GM04503 (cell line): ENCODE measurements around the gene SND1.

ENCODE experiments used
- DNase-seq: peaks from one replicate; pipeline ENCODE4 v3.0.0-alpha.2; 2012; ENCODE audit warnings: low read depth

Gene SND1

DNA sequence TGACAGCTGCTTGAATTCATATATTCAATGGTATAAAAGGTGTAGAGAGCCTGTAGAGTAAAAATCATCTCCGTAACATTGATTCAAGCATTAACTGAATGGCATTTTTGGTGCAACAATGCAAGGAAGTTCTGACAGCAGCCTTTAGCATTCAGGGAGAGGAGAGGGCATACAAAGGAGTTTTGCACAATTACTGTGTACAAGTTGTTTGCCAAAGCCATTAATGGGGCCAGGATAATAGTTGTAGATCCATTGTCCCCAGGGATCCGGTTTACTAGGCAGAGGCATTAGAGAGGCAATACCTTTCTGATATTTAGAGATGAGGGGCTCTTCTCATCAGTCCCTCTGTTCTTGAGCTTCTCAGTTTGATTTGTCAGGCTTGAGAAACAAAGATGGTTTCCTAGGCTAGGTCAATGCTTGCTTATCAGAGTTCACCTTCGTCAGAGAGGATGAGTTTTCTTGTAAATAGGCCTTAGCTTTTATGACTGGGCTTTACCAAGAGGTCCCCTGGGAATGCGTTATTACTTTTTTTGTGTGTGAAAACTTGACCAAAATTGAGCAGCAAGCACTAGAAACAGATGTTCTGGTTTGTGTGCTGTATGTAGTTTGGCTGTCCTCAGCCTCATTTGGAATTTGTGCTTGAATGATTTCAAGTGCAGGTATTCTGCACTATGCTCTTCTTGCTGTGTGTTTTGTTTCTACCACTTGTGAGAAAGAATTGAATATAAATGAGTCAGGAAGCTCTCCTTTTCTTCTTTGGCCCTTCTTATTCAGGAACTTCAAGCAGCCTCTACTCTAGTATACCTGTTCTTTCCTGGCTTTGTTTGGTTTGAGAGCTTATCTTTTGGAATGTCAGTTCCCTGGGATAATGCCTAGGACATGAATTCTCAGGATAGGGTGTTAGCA lies 32.0 kb downstream of the SND1 start:
- DNase-seq, result peak; percentile 33

DNA sequence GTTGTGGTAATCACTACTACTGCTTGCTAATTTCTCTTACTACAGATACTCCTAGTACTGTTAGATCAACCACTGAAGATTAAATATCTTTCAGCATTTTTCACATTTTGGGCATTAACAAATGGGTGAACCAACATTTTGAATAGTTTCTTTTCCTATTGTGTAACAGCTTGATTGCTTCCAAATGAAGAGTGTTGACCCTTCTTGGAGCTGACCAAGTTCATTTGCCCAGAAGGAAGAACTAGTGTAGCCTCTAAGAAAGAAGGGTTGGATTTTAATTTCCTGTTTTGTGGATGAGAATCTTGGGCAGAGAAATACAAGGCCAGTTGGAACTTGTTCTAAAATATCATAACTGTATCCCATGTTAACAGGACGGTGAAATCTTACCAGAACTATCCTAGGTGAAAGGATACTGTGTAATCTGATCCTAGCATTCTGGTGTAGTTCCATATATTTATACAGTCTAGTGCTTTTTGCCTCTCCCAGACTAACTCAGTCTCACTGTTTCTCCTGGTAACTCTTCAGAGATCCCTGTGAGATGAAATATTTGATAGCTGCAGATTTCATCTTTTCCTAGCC lies 37.3 kb downstream of the SND1 start:
- DNase-seq, result no peak

DNA sequence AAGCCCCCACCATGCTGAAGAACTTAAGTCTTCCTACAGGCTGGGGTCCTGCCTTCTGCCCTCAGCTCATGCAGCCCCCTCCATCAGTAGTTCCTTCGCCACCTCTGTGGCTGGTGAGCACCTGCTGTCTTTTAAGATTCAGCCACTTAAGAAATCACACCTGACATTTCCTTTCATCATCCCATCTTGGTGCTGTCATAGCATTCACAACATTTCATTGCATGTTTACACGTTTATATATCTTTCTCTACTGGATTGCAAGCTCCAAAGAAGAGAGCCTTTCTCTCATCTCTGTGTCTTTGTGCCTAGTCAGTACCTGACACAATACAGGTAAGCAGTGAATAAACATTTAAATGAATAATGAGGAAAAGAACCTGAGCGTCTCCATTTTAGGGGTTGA lies 38.3 kb downstream of the SND1 start:
- DNase-seq, result no peak

DNA sequence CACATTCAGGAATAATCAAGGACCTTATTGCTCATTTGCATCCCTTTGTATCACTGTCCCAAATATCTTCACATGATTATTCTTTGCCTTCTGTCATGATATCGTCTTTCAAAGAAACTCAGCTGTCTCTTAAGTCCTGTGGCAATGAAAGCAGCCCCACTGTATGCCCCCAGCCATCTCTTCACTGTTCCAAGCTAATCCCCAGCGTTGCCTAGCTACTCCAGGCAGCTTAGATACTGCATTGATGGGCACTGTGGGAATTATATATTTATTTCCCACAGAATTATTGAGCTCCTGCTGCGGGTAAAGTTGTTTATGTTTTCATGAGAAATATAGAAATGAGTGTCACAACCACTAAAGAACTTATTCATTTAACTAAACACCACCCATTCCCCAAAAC lies 38.8 kb downstream of the SND1 start:
- DNase-seq, result no peak

DNA sequence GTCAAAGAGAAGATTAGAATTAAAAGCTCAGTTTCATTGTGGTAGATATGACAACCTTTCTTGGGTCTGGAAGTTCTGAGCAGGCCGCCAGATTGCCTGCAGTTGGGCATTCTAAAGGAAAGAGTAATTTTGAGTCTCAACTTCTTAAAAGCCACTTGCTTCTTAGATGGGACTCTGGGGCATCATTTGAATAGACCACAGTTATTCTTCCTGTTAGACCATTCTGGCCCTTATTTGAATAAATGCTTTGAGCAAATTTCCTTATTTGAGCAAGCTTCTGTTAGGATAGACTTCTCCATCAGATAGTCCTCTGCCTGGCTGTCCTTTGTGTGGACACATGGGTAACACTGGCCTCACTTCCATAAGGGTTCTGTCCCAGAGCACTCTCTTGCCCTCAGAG lies 40.2 kb downstream of the SND1 start:
- DNase-seq, result no peak

DNA sequence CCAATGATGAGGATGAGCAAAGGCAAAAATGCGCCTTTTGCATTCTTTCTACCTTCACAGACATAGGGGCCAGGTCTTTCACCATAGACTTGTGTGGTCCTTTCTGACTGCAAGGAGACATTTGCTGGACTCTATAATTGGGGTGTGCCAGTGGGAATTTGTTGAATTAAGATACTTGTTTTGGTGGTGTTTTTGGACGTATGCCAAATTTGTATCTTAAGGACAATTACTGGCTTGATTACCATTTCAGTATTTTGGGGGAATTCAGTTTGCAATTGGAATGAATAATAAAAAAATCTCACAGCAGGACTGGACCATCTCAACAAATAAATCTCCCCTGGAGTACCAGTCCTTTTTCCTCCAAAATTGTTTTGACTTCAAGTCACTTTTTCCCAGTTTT lies 47.9 kb downstream of the SND1 start:
- DNase-seq, result no peak

DNA sequence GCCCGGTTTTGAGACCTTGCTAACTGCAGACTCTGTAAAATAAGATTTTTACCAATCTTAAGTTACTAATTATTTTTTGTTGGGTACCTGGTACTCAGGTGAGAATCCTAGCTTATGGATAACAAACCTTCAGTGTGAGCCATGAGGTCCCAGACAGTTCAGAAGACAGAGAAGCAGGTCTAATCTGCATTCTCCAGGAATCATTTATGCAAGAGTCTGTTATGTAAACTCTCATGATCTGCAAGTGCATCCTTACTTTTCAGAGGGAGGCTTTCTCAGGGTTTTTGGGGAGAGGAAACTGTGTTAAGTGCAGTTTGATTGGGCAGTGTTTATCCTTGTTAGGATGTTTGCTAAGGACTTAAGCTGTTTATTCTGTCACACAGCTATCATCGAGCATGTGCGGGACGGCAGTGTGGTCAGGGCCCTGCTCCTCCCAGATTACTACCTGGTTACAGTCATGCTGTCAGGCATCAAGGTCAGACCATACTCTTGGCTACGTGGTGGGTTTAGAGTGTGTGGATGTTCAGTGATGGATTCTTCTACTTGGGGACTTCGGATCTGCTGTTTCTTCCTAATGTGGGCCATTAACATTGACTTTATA lies 50.2 kb downstream of the SND1 start:
- no peak for DNase-seq

DNA sequence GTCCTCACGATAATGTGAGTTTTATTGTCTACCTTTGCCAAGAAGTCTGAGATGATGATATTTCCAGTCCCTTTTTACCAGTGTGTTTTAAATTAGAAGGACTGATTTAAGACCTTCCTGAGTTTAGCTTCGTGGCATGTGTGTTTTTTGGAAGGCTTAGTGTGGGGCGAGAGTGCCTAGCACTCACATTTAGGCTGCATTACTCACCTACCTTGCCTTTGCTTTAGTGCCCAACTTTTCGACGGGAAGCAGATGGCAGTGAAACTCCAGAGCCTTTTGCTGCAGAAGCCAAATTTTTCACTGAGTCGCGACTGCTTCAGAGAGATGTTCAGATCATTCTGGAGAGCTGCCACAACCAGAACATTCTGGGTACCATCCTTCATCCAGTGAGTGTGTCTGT lies 50.9 kb downstream of the SND1 start:
- DNase-seq, result peak; percentile 42

DNA sequence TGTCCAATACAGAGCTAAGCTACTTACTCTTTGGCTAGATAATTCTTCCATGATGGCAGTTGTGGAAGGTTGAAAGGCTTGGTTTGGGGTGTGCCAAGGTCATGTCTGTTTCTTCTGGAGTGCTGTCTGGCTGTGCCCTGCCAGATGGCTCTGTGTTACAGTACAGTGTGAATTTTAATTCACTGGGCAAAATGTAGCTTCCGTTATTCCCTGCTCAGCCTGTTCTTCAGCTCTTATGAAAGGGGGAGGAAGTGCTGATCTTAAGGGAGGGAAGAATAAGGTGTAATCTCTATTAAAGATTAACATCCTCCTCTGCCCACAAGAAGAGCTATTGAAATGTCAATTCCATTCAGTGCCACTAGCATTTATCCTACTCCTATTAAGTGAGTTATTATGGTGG lies 52.2 kb downstream of the SND1 start:
- DNase-seq, result no peak

DNA sequence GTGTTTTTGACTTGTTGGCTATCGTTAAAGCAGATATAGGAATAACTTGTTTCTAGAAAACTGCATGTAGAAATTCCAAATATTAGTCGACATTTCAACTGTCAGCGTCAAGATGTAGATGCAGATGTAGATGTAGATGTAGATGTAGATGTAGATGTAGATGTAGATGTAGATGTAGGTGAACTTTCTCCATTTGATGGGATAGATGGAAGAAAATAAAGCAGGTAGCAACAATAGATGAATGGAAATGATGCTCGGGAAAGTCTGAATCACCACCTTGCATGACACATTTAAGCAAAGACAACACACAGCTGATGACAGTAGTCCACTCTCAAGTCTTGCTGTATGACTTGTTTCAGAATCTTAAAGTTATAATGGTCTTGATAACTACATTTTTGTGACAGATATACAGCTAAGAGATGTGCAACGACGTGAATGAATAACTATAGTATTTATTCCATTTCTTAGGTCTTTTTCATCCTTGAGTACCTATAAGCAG lies 53.5 kb downstream of the SND1 start:
- DNase-seq, result no peak

DNA sequence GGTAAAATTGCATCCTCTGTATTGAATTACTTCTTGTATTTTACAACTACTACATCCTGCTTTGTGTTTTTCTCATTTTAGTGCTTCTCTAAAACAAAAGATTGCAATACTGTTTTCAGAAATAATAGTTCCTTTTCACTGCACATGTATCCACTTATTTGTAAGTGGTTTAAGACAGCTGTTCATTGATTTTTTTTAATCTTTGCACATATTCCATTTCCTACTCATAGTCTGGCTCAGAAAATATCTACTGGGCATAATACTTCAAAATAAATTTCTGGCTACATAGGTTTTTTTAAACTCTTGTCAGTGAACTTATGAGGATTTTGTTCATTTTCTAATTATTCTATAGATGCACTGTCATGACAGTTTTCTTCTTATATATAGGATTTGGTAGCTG lies 54.8 kb downstream of the SND1 start:
- no peak for DNase-seq

DNA sequence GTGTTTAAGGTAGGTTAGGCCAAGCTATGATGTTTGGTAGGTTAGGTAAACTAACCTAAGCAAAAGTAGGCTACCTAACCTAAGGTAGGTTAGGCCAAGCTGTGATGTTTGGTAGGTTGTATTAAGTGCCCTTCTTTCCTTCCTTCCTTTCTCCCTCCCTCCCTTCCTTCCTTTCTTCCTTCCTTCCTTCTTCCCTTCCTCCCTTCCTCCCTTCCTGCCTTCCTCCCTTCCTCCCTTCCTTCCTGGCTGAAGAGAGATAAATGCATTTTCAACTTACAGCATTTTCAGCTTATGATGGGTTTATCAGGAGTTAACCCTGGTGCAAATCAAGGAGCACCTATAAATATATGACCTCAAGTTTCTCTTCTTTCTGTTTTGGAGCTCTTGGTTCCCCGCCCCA lies 56.2 kb downstream of the SND1 start:
- no peak for DNase-seq

DNA sequence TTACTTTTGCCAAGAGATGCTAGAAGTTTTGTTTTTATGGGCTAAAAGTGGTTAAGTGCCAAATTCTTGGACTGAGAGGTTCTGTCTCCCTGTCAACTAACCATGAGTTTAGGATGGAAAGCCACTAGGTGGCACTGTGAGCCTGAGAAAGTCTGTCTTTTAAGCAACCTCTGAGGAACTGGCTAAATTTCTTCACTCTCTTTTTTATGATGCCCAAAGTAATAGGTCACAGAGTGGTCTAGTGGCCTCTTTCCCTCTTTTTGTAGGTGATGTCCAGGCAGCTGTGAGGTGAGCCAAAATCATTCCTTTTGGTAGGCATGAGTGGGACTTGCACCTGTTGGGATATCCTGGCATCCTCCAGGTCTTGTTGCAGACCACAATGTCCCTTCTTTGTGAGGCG lies 56.8 kb downstream of the SND1 start:
- peak; percentile 82 for DNase-seq

DNA sequence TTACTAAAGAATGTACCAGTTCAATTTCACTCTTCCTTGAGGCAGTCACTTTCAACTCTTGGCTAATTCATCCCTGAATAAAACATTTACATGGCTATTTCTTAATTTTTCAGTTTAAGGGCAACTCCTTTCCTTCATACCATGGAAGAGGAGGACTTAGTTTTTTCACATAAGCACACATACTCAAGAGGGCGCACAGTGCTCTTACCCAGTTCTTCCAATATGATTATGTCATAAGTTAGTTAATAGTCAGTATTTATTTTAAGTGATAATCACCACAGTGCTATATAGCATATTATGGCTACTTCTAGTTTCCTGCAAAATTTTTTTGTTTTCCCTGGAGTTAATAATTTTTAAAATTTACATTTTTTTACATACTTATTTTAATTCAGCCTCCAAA lies 58.6 kb downstream of the SND1 start:
- no peak for DNase-seq

DNA sequence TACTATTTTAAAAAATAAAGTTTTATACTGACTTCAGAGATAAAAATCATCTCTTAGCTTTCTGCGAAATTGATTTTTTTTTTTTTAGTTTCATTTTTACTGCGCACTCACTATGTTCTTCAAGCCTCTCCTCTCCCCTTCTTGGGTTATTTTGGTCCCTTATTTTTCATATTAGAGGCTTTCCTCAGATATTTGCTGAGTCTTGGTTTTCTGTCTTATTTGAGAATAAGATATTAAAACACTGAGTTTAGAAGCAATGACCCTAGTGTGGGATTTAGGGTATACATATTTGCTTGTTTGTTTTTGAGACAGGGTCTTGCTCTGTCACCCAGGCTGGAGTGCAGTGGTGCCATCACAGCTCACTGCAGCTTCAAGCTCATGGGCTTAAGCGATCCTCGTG lies 59.9 kb downstream of the SND1 start:
- no peak for DNase-seq

DNA sequence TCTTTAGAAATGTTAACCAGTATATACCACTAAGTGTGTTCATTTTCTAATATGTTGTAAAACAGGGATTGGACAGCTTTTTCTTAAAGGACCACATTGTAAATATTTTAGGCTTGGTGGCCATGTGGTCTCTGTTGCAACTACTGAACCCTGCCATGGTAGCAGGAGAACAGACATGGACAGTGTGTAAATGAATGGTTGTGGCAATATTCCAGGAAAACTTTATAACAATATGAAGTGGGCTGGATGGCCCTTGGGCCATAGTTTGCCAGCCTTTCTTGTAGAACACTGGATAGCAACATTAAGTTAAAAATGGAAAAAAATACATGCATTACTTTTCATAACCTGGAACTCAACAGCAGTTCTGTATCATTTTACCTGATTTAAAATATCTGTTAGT lies 61.0 kb downstream of the SND1 start:
- no peak for DNase-seq

DNA sequence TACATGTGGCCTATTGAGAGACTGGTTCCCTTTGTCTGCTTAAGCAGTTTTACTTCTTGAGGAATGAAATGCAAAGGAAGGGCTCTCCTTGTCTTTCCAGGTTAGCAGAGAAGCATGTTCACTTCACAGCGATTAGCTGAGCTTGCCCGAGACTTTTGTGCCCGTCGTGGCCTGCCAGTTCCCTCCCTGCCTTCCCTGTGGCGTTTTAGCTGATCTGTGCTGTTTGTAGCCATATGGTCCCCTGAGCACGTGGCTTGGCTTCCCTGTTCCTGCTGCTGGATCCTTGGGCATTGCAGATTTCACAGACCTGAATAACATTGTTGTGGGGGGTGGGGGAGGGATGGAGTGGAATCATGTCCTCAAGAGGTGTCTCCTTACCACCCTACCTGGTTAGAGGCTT lies 61.8 kb downstream of the SND1 start:
- DNase-seq, result no peak

DNA sequence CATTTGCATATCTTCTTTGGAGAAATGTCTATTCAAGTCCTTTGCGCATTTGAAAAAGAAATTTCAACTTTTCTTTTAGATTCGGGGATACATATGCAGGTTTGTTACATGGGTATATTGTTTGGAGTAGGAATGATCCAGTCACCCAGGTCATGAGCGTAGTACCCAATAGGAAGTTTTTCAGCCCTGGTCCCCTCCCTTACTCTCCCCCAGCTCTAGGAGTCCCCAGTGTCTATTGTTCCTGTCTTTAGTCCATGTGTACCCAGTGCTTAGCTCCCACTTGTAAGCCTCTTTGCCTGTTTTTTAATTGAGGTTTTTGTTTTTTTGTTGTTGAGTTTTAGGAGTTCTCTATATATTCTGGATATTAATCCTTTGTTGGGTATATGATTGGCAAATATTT lies 63.3 kb downstream of the SND1 start:
- DNase-seq, result no peak

DNA sequence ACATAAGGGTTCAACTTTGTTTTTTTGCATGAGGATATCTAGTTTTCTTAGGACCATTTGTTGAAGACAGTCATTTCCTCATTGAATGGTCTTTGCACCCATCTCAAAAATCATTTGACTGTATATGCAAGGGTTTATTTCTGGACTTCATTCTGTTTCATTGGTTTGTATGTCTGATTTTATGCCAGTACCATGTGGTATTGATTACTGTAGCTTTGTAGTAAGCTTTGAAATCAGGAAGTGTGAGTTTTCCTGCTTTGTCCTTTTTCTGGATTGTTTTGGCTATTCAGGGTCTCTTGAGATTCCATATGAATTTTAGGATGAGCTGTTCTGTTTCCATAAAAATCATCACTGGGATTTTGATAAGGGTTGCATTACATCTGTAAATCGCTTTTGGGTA lies 63.9 kb downstream of the SND1 start:
- peak; percentile 5 for DNase-seq

DNA sequence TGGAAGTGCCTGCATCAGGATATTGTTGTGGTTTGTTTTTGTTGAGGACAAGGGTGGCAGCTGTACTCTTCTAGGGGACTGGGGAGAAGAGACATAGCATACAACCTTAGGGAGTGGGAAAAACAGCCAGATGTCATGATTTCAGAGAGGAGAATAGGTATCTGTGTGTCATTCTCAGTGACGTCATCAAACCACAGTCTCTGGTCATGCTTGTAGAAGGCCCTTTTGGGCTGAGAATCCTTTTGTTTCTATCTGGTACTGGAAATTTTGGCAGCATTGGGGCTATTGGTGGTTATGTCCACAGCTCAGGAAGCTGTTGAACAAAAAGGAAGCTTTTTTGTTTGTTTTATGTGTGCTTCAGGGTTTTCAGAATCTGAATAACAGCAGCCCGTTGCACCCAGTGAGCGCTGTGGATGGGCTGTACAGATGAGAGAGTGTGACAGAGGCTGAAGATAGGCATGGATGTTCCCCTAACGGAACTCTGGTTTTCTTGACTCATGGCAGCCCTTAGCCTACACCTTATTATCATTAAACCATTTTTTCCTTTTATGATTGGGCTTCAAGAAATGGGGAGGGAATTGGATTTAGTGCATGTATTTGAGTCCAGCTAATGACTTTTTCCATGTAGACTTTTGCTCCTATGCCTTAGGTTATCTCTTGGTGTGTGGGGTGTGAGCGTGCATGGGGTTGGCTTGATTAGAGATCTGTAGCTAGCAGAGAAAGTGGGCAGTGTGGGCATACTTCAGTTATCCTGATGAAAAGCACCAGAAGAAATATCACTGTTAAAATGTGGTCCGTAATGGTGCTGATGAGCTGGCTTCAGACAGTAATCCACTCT lies 65.7 kb downstream of the SND1 start:
- DNase-seq, result no peak

DNA sequence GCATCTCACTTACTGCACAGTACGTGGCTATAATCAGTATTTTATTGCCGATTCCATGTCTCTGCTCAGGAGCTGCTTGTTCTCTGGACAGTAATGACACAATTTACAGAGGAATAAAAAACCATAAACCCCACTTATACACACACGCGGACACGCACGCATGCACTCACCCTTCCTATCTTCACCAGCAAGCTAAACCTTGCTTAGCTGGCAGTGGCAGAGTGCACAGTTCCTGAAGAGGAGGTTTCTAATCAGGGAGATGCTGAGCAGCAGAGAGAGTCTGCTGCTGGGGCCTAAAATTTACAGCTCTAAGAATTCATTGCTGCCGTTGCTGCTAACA lies 66.3 kb downstream of the SND1 start:
- no peak for DNase-seq

DNA sequence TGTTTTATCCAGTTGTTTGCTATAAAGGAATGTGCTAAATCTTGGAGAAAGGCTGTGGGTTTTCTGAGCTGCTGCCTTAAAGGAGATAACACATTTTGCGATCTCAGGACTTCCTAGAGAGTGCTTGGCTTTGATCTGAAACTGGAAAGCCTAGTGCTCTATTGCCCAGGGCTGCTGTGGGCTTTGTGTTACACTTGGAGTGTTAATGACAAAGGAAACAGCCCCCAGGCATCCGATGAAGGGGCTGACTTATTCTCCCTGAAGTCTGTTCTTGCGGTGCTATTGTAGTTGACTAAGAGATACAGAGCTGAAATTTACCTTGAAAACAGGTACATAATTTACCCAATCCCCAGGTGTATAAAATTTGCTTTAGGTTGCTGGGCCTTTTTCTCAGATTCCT lies 74.5 kb downstream of the SND1 start:
- no peak for DNase-seq
